ENCODE measurements around the gene MOB4.

MOB4 gene

GRCh38 chr2:197591339-197592072 is 75.6 kb downstream of the MOB4 start:
- no peak for DNase-seq (ENCODE audit: low spot score)

GRCh38 chr2:197596766-197597165 is 80.9 kb downstream of the MOB4 start:
- DNase-seq (ENCODE audit: low spot score) = no peak

DNA sequence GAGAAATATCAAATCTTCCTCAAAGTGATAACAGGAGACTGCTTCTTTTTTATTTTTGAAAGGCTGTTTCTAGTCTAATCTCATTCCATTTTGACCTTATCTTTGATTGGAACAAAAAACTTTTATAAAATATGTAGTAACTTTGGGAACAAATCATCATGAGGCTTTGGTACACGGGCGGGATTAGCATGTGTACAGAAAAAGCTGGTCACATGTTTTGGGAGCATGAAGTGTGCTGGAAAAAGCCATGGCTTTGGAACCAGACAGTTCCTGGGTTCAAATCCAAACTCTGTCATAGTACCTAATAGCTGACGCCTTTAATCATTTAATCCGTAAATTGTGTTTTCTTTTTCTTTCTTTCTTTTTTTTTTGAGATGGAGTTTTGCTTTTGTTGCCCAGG is 81.3 kb downstream of the MOB4 start:
- no peak for DNase-seq (ENCODE audit: low spot score)

GRCh38 chr2:197598450-197598849 is 82.6 kb downstream of the MOB4 start:
- DNase-seq (ENCODE audit: low spot score) = no peak

DNA sequence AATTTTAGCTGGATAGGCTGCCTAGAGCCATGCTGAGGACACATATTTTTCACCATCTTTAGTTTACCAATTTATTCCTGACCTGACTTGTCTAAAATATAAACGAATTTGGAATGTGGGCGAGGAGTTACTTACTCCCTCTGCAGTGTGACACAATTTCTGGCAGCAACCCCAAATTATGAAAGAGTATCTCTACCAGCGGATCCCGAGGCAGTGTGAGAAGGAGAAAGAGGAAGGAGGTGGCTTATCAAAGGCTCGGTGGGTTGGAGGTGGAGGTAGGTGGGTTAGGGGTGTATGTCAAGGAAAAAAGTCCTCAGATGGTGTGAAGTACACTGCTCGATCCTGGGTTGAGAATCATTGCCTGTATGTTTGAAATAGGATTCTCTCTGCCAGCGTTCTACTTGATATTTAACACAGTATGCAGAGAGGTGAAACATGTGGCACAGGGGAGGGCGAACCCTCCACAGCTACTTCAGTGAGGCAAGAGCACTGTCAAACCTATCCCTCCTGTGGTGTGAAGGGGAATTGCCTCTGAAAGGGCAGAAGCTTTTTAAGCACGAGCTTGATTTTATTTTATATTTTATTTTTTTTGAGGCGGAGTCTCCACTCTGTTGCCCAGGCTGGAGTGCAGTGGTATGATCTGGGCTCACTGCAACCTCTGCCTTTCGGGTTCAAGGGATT is 83.6 kb downstream of the MOB4 start:
- DNase-seq (ENCODE audit: low spot score) = peak; percentile 70

DNA sequence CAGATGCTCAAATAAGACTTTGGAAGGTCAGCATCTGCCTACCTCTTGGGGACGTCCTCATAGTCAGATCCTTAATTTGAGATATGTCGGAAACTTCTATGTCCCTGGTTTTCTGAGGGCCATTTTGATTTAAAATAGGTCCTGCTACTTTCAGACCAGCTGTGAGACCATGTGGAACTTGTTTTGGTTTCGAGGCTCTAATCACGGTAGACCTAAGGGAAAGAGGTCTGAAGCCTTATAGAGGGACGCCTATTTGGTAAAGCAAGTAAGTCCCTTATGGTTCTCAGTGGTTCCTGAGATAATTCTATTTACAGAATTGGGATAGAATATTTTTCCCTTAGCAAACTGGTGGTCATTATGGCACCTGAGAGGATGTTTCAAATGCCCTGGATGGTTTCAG is 84.4 kb downstream of the MOB4 start:
- DNase-seq (ENCODE audit: low spot score) = no peak

DNA sequence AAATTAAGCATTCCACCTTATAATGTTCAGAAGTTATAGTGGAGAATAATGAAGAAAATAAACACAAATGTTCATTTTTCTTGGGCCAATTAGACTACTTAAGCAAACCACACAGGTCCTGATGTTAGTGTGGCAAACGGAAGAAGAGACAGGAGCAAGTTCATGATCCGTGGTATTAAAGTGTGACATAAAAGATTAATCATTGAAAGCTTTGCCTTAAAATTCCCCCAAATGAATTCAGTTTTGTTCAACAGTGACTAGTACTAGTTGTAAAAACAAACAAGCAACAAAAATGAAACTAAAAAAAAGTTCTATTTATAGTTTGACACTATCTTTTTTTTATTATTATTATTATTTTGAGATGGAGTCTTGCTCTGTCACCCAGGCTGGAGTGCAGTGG is 85.9 kb downstream of the MOB4 start:
- no peak for DNase-seq (ENCODE audit: low spot score)

Data from RKO (cell line).